Measurements from ENCODE around the gene EIF4EBP2.

The EIF4EBP2 gene

GRCh38 chr10:70404036-70404786 is at the start of gene EIF4EBP2:
Gene EIF4EBP2, plus strand, starts transcription at chr10:70404145. Its CDS starts 257 bp downstream, at chr10:70404402.
- DNase-seq, result peak; percentile 35 to 88

- no peak for DNase-seq
Observed at GRCh38 chr10:70354556-70354955, 49.4 kb upstream of the EIF4EBP2 start.

GRCh38 chr10:70355051-70356021 is 48.6 kb upstream of the EIF4EBP2 start:
- no peak for DNase-seq

DNA sequence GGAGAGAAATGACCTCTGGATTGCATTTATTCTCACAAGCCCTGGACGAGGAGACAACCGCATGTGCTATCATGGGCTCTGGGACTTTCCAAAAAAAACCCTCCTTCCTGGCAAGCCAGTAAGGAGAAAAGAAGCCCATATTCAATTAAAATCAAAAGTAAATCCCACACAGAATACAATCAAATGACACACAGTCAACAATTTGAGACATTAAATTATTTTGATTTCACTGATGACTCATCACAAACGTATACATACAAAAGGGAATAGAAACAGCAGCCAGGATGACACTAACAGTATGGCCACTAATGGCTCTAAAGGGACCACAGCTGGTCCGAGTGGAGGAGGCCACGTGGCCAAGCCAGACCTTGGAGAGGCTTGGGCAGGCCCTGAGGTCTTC is 46.4 kb upstream of the EIF4EBP2 start:
- no peak for DNase-seq

- no peak for DNase-seq
Observed at GRCh38 chr10:70358446-70358845, 45.5 kb upstream of the EIF4EBP2 start.

GRCh38 chr10:70359017-70359550 is 44.9 kb upstream of the EIF4EBP2 start:
- DNase-seq, result no peak

GRCh38 chr10:70360215-70360614 is 43.7 kb upstream of the EIF4EBP2 start:
- no peak for DNase-seq

DNA sequence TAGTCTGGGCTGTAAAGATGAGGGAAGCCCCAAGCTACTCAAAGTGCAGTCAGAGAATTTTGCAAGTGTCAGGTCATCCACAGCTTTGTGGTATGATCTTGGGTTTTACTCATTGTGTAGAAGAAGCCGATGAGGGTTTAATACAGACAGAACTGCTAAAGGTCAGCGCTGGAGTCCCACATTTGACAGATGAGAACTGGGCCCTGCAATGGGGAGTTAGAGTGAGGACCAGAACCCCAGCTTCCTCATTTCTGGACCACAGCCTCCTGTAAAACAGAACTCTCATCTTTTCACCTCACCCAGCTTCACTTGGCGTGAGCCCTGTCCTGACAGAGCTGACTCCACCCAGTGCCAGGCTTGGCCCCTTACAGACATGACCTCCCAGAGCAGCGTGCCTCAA is 41.6 kb upstream of the EIF4EBP2 start:
- DNase-seq, result no peak

DNA sequence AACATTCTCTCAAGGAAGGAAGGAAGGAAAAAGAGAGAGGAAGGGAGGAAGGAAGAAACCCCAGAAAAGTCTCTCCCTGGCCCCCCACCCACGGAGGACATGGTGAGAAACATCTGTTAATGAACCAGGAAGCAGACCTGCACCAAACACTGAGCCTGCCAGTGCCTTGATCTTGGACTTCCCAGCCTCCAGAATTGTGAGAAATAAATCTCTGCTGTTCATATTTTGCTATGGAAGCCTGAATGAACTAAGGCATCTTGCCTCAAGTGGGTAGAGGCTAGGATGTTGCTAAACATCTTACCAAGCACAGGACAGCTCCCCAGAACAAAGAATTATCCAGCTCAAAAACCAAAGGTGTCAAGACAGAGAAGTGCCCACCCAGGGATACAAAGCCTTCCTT is 40.7 kb upstream of the EIF4EBP2 start:
- DNase-seq, result no peak

DNA sequence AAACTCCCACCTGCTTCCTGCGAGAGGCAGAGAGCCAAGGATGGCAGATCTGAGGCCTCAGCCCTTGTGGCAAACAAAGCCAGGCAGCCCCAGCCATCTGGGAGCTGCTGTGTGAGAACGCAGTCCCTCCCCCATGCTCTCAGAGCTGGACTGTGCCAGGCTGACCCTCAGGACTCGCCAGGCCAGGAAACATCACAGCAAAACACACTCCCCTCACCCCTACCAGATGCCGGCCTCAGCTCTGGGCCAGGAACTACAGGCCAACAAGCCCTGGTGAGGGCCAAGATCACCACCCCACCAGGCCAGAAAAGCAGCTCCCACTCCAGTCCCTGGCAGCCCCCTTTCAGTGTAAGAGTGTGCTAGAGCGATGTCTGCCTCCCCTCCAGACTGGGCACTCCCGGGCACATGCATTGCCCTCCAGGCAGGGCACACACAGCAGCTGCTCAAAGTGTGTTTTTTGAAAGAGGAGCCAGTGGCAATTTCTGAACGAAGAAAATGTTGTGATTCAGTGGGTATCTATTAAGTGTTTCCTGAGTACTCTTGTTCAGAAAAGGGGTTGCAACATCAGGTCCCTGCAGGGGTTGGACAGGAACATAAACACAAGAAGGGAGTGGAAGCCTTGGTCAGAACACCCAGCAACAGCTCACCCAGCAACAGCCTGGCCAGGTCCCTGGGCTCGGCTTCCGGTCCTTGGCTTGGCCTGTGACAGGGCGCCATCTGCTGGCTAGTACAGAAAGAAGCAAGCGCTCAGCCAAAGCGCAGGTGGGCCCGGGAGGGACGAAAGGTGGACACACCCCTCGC is 39.8 kb upstream of the EIF4EBP2 start:
- peak; percentile 22 to 73 for DNase-seq

- DNase-seq, result no peak
Observed at GRCh38 chr10:70364772-70365091, 39.2 kb upstream of the EIF4EBP2 start.

DNA sequence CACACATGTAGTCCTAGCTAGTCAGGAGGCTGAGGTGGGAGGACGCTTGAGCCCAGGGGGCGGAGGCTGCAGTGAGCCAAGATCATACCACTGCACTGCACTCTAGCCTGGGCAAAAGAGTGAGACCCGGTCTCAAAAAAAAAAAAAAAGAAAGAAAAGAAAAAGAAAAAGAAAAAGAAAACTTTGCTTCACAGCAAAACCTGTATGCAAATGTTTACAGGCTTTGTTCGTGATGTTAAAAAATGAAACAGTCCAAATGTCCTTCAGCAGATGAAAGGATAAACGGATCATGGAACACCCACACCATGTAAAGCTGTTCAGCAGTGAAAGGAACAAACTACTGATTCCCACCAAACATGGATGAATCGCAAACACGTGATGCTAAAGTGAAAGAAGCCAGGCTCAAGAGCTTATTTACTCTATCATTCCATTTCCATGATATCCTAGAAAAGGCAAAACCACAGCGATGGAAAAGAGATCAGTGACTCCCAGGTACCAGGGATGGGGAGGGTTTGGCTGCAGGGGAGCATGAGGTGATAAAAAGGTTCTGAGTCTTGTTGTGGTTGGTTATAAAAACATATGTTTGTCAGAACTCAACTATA is 36.6 kb upstream of the EIF4EBP2 start:
- DNase-seq, result no peak

- DNase-seq, result no peak
Observed at GRCh38 chr10:70368774-70369482, 35.0 kb upstream of the EIF4EBP2 start.

DNA sequence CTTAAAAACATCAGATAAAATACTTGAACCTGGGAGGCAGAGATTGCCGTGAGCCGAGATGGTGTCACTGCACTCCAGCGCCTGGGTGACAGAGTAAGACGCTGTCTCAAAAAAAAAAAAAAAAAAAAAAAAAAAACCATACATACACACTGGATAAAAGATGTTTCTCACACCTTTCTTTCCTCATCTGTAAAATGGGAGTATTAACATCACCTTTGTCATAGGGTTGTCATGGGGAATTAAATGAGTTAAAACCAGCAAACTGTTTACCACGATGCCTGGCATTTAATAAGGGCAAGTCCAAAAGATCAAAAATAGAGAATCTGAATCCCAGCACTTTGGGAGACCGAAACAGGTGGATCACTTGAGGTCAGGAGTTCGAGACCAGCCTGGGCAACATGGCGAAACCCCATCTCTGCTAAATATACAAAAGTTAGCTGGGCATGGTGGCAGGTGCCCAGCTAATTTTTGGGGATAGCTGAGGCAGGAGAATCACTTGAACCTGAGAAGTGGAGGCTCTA is 34.4 kb upstream of the EIF4EBP2 start:
- DNase-seq, result no peak

GRCh38 chr10:70370766-70371165 is 33.2 kb upstream of the EIF4EBP2 start:
- no peak for DNase-seq

- DNase-seq, result no peak
Observed at GRCh38 chr10:70371846-70372245, 32.1 kb upstream of the EIF4EBP2 start.

DNA sequence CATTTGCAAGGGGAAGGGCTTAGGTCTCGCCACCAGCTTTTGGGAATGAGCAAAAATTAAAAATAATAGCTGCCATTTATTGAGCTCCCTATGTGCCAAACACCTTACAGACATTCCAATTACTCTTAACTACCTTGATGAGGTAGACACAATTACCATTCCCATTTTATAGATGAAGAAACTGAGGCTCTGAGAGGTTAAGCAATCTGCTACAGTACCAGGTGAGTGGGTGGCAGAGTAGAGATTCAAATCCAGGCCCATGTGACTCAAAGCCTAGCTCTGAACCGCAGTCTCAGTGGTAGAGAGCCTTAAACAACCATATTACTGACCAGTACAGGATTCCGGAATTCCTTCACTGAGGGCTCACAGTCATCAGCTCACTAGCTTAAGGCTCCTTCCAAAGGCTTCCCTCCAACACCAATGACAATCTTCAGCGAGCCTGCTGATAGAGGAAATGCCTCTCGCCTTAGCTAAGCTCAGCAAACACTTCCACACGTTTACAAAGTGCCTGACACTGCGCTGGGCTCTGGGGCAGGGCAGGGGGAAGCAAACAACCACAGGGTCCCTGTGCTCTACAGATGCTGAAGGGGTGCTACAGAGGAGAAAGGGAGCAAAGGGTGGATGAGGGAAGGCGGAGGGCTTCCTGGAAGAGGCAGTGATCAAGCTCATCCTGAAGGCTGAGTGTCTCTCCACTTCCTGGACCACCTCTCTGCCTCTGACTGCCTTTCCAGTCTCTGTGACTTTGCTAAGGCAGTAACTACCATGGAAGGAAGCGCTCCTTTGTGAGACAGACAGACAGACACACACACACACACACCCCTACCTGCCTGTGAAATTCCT is 28.9 kb upstream of the EIF4EBP2 start:
- peak in 1 of 2 experiments; percentile 9 for DNase-seq

DNA sequence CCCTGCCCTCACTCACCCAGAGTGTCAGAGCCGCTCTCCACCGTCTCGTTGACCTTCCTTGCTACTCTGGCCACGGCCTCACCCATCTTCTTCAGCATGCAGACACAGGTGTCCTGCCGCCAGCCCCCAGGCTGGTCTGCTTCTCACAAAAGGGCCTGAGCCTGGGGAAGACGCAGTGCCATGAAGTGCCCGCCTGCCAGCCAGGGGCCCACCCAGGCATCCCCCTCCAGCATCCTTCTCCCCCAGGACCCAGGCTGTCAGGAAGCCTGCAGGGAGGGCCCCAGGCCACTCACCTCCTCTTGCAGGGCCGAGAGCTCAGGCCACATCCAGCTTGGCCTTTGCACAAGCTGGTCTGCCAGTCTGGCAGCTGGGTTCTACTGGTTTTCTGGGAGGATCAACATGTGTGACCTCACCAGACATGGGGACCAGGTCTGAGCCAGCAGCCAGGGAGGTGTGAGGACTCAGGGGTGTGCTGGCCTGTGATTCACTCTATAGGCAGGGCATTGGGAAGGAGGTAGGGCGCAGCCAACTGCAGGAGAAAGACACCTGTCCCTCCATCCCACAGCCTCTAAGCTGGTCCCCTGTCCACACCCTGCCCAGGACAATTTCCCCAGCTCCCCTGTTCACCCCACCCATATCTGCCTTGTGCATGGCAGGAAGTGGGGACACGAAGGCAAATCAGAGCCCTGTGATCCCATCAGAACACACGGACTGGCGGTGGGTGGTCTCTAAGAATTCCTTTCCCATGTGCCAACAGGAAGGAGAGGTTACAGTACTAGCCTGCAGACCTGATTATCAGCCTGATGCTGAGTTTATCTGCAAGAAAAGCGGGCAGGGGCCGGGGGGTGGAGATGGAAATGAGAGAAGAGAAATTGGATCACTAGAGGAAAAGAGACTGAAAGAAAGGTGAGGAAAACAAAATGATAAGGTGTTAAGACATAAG is 27.2 kb upstream of the EIF4EBP2 start:
- peak; percentile 28 to 33 for DNase-seq

GRCh38 chr10:70378122-70378521 is 25.8 kb upstream of the EIF4EBP2 start:
- DNase-seq, result peak; percentile 66 to 90

Measured in SW 1271 (cell line).